GM15510 (cell line): Measurements from ENCODE around the gene TBC1D1.

Source experiments
- POLR2A ChIP-seq: IDR thresholded peaks from 3 replicates; pipeline ENCODE4 v1.6.1; 2011; ENCODE audit warnings: borderline replicate concordance; ENCODE audit not compliant: insufficient read length; ENCODE audit errors: extremely low read depth

The TBC1D1 gene

GRCh38 chr4:38071801-38072431, 181.0 kb downstream of the TBC1D1 start:
- TF ChIP-seq POLR2A: no peak

- TF ChIP-seq POLR2A: no peak
Measured at GRCh38 chr4:38072578-38072977, 181.7 kb downstream of the TBC1D1 start.

GRCh38 chr4:38073596-38074234, 182.8 kb downstream of the TBC1D1 start:
- no peak for TF ChIP-seq POLR2A

- TF ChIP-seq POLR2A: no peak
Measured at GRCh38 chr4:38075370-38076152, 184.7 kb downstream of the TBC1D1 start.

- no peak for TF ChIP-seq POLR2A
Measured at GRCh38 chr4:38076153-38076669, 185.3 kb downstream of the TBC1D1 start.

GRCh38 chr4:38077791-38078489, 187.1 kb downstream of the TBC1D1 start:
- no peak for TF ChIP-seq POLR2A

GRCh38 chr4:38078590-38079421, 187.9 kb downstream of the TBC1D1 start:
- no peak for TF ChIP-seq POLR2A

GRCh38 chr4:38080061-38080974, 189.4 kb downstream of the TBC1D1 start:
- TF ChIP-seq POLR2A: no peak

- TF ChIP-seq POLR2A: no peak
Measured at GRCh38 chr4:38082021-38082420, 191.1 kb downstream of the TBC1D1 start.

- TF ChIP-seq POLR2A: no peak
Measured at GRCh38 chr4:38082424-38083385, 191.8 kb downstream of the TBC1D1 start.

GRCh38 chr4:38084877-38085711, 194.2 kb downstream of the TBC1D1 start:
- no peak for TF ChIP-seq POLR2A

GRCh38 chr4:38085751-38086150, 194.9 kb downstream of the TBC1D1 start:
- no peak for TF ChIP-seq POLR2A
